H1 (cell line): ENCODE data around the gene TRAT1. TPM values are rescaled to one million over a fixed set of nuclear protein-coding genes. Genes with fewer than 3 reads are reported as not detected.

ENCODE experiments used
- CTCF ChIA-PET: fragments of 300-600 bp; sonication (Branson Sonifier 250); formaldehyde crosslinking; loops from one replicate; lab custom pipeline; 2021; ENCODE audit not compliant: partially characterized antibody; lab: Charles Lee
- POLR2A ChIA-PET: fragments of 300-600 bp; sonication (Branson Sonifier 250); formaldehyde crosslinking; loops from one replicate; lab custom pipeline; 2021; ENCODE audit warnings: inconsistent platforms; ENCODE audit not compliant: partially characterized antibody; lab: Charles Lee
- DNase-seq, 2 experiments: peaks; one replicate each; pipeline versions ENCODE4 v3.0.0 to v3.0.0-alpha.2; 2010 to 2022; ENCODE audit warnings: low spot score in 2 of 2, low read depth in 1 of 2, mixed read lengths in 1 of 2
- FAIRE-seq: peaks from 2 replicates; lab custom pipeline; 2011; peaks lifted over from hg19 to GRCh38; lab: Jason Lieb, UNC
- H2AFZ ChIP-seq: 2 replicates; pipeline ENCODE4 v1.8.1; 2012; ENCODE audit warnings: low read length, inconsistent platforms
- H2AK5ac ChIP-seq: 2 replicates; pipeline ENCODE4 v1.6.1; 2013; ENCODE audit warnings: low read depth, low read length
- H2BK120ac ChIP-seq: replicated peaks from 2 replicates; pipeline ENCODE3; 2013; ENCODE audit warnings: low read depth, low read length, inconsistent platforms
- H2BK12ac ChIP-seq: 2 replicates; pipeline ENCODE4 v1.6.1; 2013; ENCODE audit warnings: low read depth, low read length
- H2BK15ac ChIP-seq: 2 replicates; pipeline ENCODE4 v1.6.1; 2013; ENCODE audit warnings: low read length
- H2BK20ac ChIP-seq: 2 replicates; pipeline ENCODE4 v1.6.1; 2013; ENCODE audit warnings: low read length
- H2BK5ac ChIP-seq: 2 replicates; pipeline ENCODE4 v1.6.1; 2013; ENCODE audit warnings: low read depth, low read length
- H3K14ac ChIP-seq: 2 replicates; pipeline ENCODE4 v1.6.1; 2013; ENCODE audit warnings: inconsistent platforms; ENCODE audit not compliant: insufficient read length
- H3K18ac ChIP-seq: 2 replicates; pipeline ENCODE4 v1.6.1; 2013; ENCODE audit warnings: low read length; ENCODE audit errors: extremely low read depth
- H3K23ac ChIP-seq: 2 replicates; pipeline ENCODE4 v1.6.1; 2013; ENCODE audit warnings: inconsistent platforms; ENCODE audit not compliant: insufficient read length
- H3K23me2 ChIP-seq: 2 replicates; pipeline ENCODE4 v1.6.1; 2013; ENCODE audit warnings: low read depth, low read length
- H3K27ac ChIP-seq: 2 replicates; pipeline ENCODE4 v1.6.1; 2011; ENCODE audit warnings: low read depth, low read length, inconsistent platforms
- H3K27me3 ChIP-seq, 4 experiments: replicated peaks in 1 of 4; 1 replicate in 1 of 4; 2 replicates in 3 of 4; pipeline versions ENCODE4 v1.6.1 to v1.8.1; 2011 to 2013; ENCODE audit warnings: low read length in 3 of 4, mild to moderate bottlenecking in 3 of 4, inconsistent platforms in 2 of 4, mixed read lengths in 2 of 4, moderate library complexity in 1 of 4; ENCODE audit not compliant: control insufficient read depth in 3 of 4, insufficient read depth in 3 of 4; ENCODE audit errors: extremely low read depth in 1 of 4
- H3K36me3 ChIP-seq, 4 experiments: 2 replicates each; pipeline versions ENCODE4 v1.6.1 to v1.8.1; 2011 to 2013; ENCODE audit warnings: mild to moderate bottlenecking in 4 of 4, low read length in 3 of 4, moderate library complexity in 2 of 4, control low read depth in 1 of 4, inconsistent platforms in 1 of 4; ENCODE audit not compliant: insufficient read depth in 4 of 4, control insufficient read depth in 2 of 4
- H3K4ac ChIP-seq: replicated peaks from 2 replicates; pipeline ENCODE3; 2013; ENCODE audit warnings: low read length, low read depth, mixed read lengths, inconsistent platforms; ENCODE audit not compliant: insufficient read length
- H3K4me1 ChIP-seq, 4 experiments: replicated peaks in 1 of 4; 1 replicate in 1 of 4; 2 replicates in 3 of 4; pipeline versions ENCODE4 v1.6.1 to v1.8.1; 2011 to 2013; ENCODE audit warnings: low read length in 3 of 4, inconsistent platforms in 2 of 4, mixed read lengths in 1 of 4; ENCODE audit not compliant: insufficient read depth in 4 of 4, control insufficient read depth in 3 of 4
- H3K4me2 ChIP-seq, 2 experiments: 2 replicates each; pipeline versions ENCODE4 v1.6.1 to v1.8.1; 2011 to 2013; ENCODE audit warnings: low read depth in 2 of 2, low read length in 2 of 2, control low read depth in 1 of 2, inconsistent platforms in 1 of 2, mild to moderate bottlenecking in 1 of 2; ENCODE audit not compliant: insufficient read depth in 1 of 2
- H3K4me3 ChIP-seq, 4 experiments: fragments of 200-600, 300-600 bp in 1 of 4; sonication (generic), shearing (Covaris generic), sonication (Bioruptor Twin) in 1 of 4; 2 replicates each; pipeline versions ENCODE4 v1.5.1 to v1.8.1; 2011 to 2016; ENCODE audit warnings: low read length in 4 of 4, low read depth in 3 of 4, control low read depth in 2 of 4, inconsistent platforms in 2 of 4, mild to moderate bottlenecking in 2 of 4, mixed read lengths in 1 of 4, moderate library complexity in 1 of 4; ENCODE audit not compliant: insufficient read depth in 2 of 4; ENCODE audit errors: extremely low read depth in 1 of 4
- H3K56ac ChIP-seq: replicated peaks from 2 replicates; pipeline ENCODE3; 2013; ENCODE audit warnings: low read depth, mild to moderate bottlenecking, mixed read lengths, low read length, inconsistent platforms; ENCODE audit not compliant: insufficient read length
- H3K79me1 ChIP-seq: 2 replicates; pipeline ENCODE4 v1.6.1; 2013; ENCODE audit warnings: low read depth, low read length, control low read depth
- H3K79me2 ChIP-seq, 2 experiments: 2 replicates each; pipeline versions ENCODE4 v1.6.1 to v1.8.1; 2012 to 2013; ENCODE audit warnings: low read length in 2 of 2, mild to moderate bottlenecking in 2 of 2, inconsistent platforms in 1 of 2; ENCODE audit not compliant: insufficient read depth in 2 of 2, control insufficient read depth in 1 of 2
- H3K9ac ChIP-seq, 4 experiments: replicated peaks in 1 of 4; 1 replicate in 1 of 4; 2 replicates in 3 of 4; pipeline versions ENCODE4 v1.6.1 to v1.8.1; 2011 to 2013; ENCODE audit warnings: low read depth in 3 of 4, low read length in 3 of 4, control low read depth in 2 of 4, mild to moderate bottlenecking in 2 of 4, moderate library complexity in 2 of 4, inconsistent platforms in 1 of 4; ENCODE audit errors: extremely low read depth in 1 of 4
- H3K9me3 ChIP-seq, 2 experiments: 2 replicates each; pipeline versions ENCODE4 v1.6.1 to v1.8.1; 2012 to 2013; ENCODE audit warnings: mild to moderate bottlenecking in 2 of 2, moderate library complexity in 2 of 2, control low read depth in 1 of 2, inconsistent platforms in 1 of 2, low read depth in 1 of 2, low read length in 1 of 2, mixed read lengths in 1 of 2; ENCODE audit not compliant: insufficient read depth in 2 of 2
- H4K20me1 ChIP-seq, 2 experiments: replicated peaks in 1 of 2; 2 replicates each; pipeline versions ENCODE3 to v1.8.1; 2011 to 2013; ENCODE audit warnings: inconsistent platforms in 2 of 2, low read length in 2 of 2, mild to moderate bottlenecking in 1 of 2; ENCODE audit not compliant: insufficient read depth in 2 of 2, control insufficient read depth in 1 of 2
- H4K5ac ChIP-seq: 2 replicates; pipeline ENCODE4 v1.6.1; 2013; ENCODE audit warnings: low read length, low read depth, mixed read lengths, inconsistent platforms; ENCODE audit not compliant: insufficient read length
- H4K8ac ChIP-seq: 2 replicates; pipeline ENCODE4 v1.8.0; 2013; ENCODE audit warnings: mild to moderate bottlenecking, moderate library complexity, low read length, inconsistent platforms; ENCODE audit not compliant: insufficient read depth; ENCODE audit errors: extremely low read depth
- H4K91ac ChIP-seq: replicated peaks from 2 replicates; pipeline ENCODE3; 2013; ENCODE audit warnings: low read length, mixed read lengths, inconsistent platforms; ENCODE audit not compliant: insufficient read length
- CBX5 ChIP-seq: fragments of 300-800, 300-1000 bp; sonication (generic); IDR thresholded peaks from 2 replicates; pipeline ENCODE4 v1.7.1; 2016; ENCODE audit warnings: antibody characterized with exemption, low read length, low read depth
- CHD2 ChIP-seq: IDR thresholded peaks from 2 replicates; pipeline ENCODE4 v1.6.1; 2012; ENCODE audit warnings: low read length, improper control_type of control experiment
- GTF2F1 ChIP-seq: IDR thresholded peaks from 2 replicates; pipeline ENCODE4 v1.6.1; 2012; ENCODE audit warnings: low read depth, low read length, improper control_type of control experiment, borderline replicate concordance
- JUN ChIP-seq: IDR thresholded peaks from 2 replicates; pipeline ENCODE4 v1.6.1; 2011; ENCODE audit warnings: low read depth, mild to moderate bottlenecking, improper control_type of control experiment, low read length
- KDM4A ChIP-seq: IDR thresholded peaks from one replicate; pipeline ENCODE4 v1.7.1; 2012; ENCODE audit warnings: low read depth, mild to moderate bottlenecking, moderate library complexity, low read length, inconsistent platforms; ENCODE audit not compliant: severe bottlenecking
- KDM5A ChIP-seq: fragments of 200-600 bp; IDR thresholded peaks from 2 replicates; pipeline ENCODE4 v1.7.1; 2012; ENCODE audit warnings: mild to moderate bottlenecking, low read length, inconsistent platforms, mixed read lengths
- NANOG ChIP-seq: IDR thresholded peaks from 2 replicates; pipeline ENCODE4 v1.6.1; 2011; ENCODE audit warnings: low read length, low read depth, mild to moderate bottlenecking, inconsistent platforms; ENCODE audit not compliant: insufficient read depth, poor library complexity, severe bottlenecking
- POU5F1 ChIP-seq: IDR thresholded peaks from 2 replicates; pipeline ENCODE4 v1.6.1; 2011; ENCODE audit warnings: low read depth, mild to moderate bottlenecking, low read length, moderate library complexity
- RBBP5 ChIP-seq: IDR thresholded peaks from 2 replicates; pipeline ENCODE4 v1.7.1; 2012; ENCODE audit warnings: low read depth, mild to moderate bottlenecking, inconsistent platforms, low read length, moderate library complexity, borderline replicate concordance
- SUZ12 ChIP-seq: fragments of 200-600 bp; sonication (generic); IDR thresholded peaks from 2 replicates; pipeline ENCODE4 v1.6.1; 2012; ENCODE audit warnings: mild to moderate bottlenecking, inconsistent platforms, low read length, moderate library complexity, mixed read lengths
- TAF1 ChIP-seq: IDR thresholded peaks from 2 replicates; pipeline ENCODE4 v1.6.1; 2011; ENCODE audit warnings: mild to moderate bottlenecking, low read depth, low read length
- TEAD4 ChIP-seq: IDR thresholded peaks from 2 replicates; pipeline ENCODE4 v1.6.1; 2012; ENCODE audit warnings: low read depth, low read length, inconsistent platforms, mixed read lengths
- USF2 ChIP-seq: IDR thresholded peaks from 2 replicates; pipeline ENCODE4 v1.6.1; 2011; ENCODE audit warnings: low read length, improper control_type of control experiment
- YY1 ChIP-seq: IDR thresholded peaks from 2 replicates; pipeline ENCODE4 v1.6.1; 2011; ENCODE audit warnings: low read depth, mild to moderate bottlenecking, low read length
- WGBS, 2 experiments: shearing (Covaris generic) in 1 of 2; methylation state at CpG; one replicate each; pipeline versions ENCODE4 v1.1.6 to v1.1.7; 2013 to 2015; ENCODE audit warnings: low lambda C conversion rate in 2 of 2, mixed read lengths in 2 of 2, inconsistent platforms in 1 of 2, low coverage in 1 of 2, missing lambda C conversion rate in 1 of 2; ENCODE audit not compliant: insufficient replicate concordance in 2 of 2, insufficient coverage in 1 of 2, insufficient read length in 1 of 2; ENCODE audit errors: extremely low coverage in 1 of 2, missing lambda C conversion rate in 1 of 2; 5-methylcytosine and 5-hydroxymethylcytosine counted together
- polyA plus RNA-seq, 7 experiments: library from polyadenylated mRNA; depleted of rRNA in 3 of 7; stranded (reverse) in 5 of 7; unstranded in 2 of 7; fragments of >200 nt in 5 of 7; fragments of 200-250 nt in 2 of 7; gene quantifications; 1 replicate in 5 of 7; 2 replicates in 1 of 7; 4 replicates in 1 of 7; pipeline versions ENCODE4 v1.2.1 to v1.2.3, GENCODE V29; 2011 to 2013; ENCODE audit warnings: missing spikeins in 2 of 7, mixed read lengths in 2 of 7
- total RNA-seq: library from RNA; stranded (reverse); fragmentation: NEBNext Ultra II Directional; extraction: Animal tissue kit (Norgen Biotek cat#: 25700); gene quantifications from 2 replicates; pipeline ENCODE4 v1.2.1, GENCODE V29; 2021

The TRAT1 gene
- total and polyA plus RNA-seq, 2 of the 8 experiments (the other 6 are each of a cell fraction or from before 2014, with no cell fraction given) = not detected

GRCh38 chr3:108835101-108835500 is 12.5 kb downstream of the TRAT1 start:
- WGBS, 2 experiments = 92% methylated on average over 2 of the region's 2 CpGs; no CpG with 5 or more reads in 1 of the 2 experiments
- no peaks in the 10 kb centered on the region for H3K23me2 ChIP-seq
- H2BK15ac ChIP-seq = no peak overlapping the region
- no peak overlapping the region for H3K14ac ChIP-seq
- DNase-seq (no peak), FAIRE-seq (no peak)
- H3K79me2 ChIP-seq = no peaks in the 10 kb centered on the region
- H3K36me3 ChIP-seq = no peaks in the 10 kb centered on the region
- H2BK20ac ChIP-seq = no peak overlapping the region
- H3K4ac ChIP-seq = no peak overlapping the region
- no peak overlapping the region for H2AK5ac ChIP-seq
- no peak overlapping the region for H3K23ac ChIP-seq
- no peak overlapping the region for H2BK120ac ChIP-seq
- H3K4me2 ChIP-seq = no peak overlapping the region
- H3K79me1 ChIP-seq = no peaks in the 10 kb centered on the region
- H4K5ac ChIP-seq = no peak overlapping the region
- peaks cover 0 to 4% (median 0%) of the 10 kb centered on the region in 4 experiments; a peak in 1 of 7 replicates for H3K4me1 ChIP-seq
- no peaks in the 10 kb centered on the region for H3K9me3 ChIP-seq
- H3K4me3 ChIP-seq = no peak overlapping the region
- no peak overlapping the region for H2AFZ ChIP-seq
- H3K18ac ChIP-seq = no peak overlapping the region
- POLR2A ChIA-PET = no interaction called here
- H2BK5ac ChIP-seq = no peak overlapping the region
- H3K27ac ChIP-seq = no peak overlapping the region
- no peak overlapping the region for H4K8ac ChIP-seq
- no peaks in the 10 kb centered on the region for H3K27me3 ChIP-seq
- no peak overlapping the region for H4K91ac ChIP-seq
- no peak overlapping the region for H3K9ac ChIP-seq
- H2BK12ac ChIP-seq = no peak overlapping the region
- no peak overlapping the region for H3K56ac ChIP-seq
- H4K20me1 ChIP-seq = no peaks in the 10 kb centered on the region
- CTCF ChIA-PET = interaction anchor here (2.5 kb wide), 1 partner anchor 17 kb away, joined by 8 read pairs; no protein-coding TSS in a partner anchor
- TF ChIP-seq NANOG (no peak), TAF1 (no peak), GTF2F1 (no peak), USF2 (no peak), YY1 (no peak), KDM5A (no peak), RBBP5 (no peak), KDM4A (no peak), JUN (no peak), CHD2 (no peak), POU5F1 (no peak), SUZ12 (no peak), CBX5 (no peak), TEAD4 (no peak)
